HG02981 (cell line): ENCODE data around the gene HMGB1.
"Not testable (repeated sequence)": the region's sequence is repeated elsewhere in the genome, so short reads cannot be mapped to it uniquely, and the experiment has no call there.

Source experiments
- ATAC-seq: cut with Tn5 transposase; IDR thresholded peaks from one replicate; pipeline ENCODE4 v1.9.1; 2021; ENCODE audit warnings: mild to moderate bottlenecking, moderate library complexity; ENCODE audit not compliant: unreplicated experiment

Gene HMGB1

GRCh38 chr13:30466841-30467252 is 1.1 kb upstream of the HMGB1 start:
- ATAC-seq = no peak

- ATAC-seq = no peak
Measured at GRCh38 chr13:30466358-30466714, 600 bp upstream of the HMGB1 start.

- no peak for ATAC-seq
Measured at GRCh38 chr13:30465343-30465592, 468 bp downstream of the HMGB1 start.

GRCh38 chr13:30464496-30465342 is 1.0 kb downstream of the HMGB1 start:
- ATAC-seq = peak; percentile 27

GRCh38 chr13:30463787-30464495 is 1.8 kb downstream of the HMGB1 start:
- ATAC-seq = peak; percentile 34

GRCh38 chr13:30461279-30462066 is 4.3 kb downstream of the HMGB1 start:
- ATAC-seq = not testable (repeated sequence)

- no peak for ATAC-seq
Measured at GRCh38 chr13:30457306-30457891, 8.3 kb downstream of the HMGB1 start.

- ATAC-seq = no peak
Measured at GRCh38 chr13:30456290-30456689, 9.4 kb downstream of the HMGB1 start.

GRCh38 chr13:30454991-30455390 is 10.7 kb downstream of the HMGB1 start:
- no peak for ATAC-seq

GRCh38 chr13:30453727-30454126 is 12.0 kb downstream of the HMGB1 start:
- ATAC-seq = no peak

GRCh38 chr13:30451476-30451875 is 14.3 kb downstream of the HMGB1 start:
- ATAC-seq = not testable (repeated sequence)

GRCh38 chr13:30450066-30450465 is 15.7 kb downstream of the HMGB1 start:
- no peak for ATAC-seq

- no peak for ATAC-seq
Measured at GRCh38 chr13:30448441-30448840, 17.3 kb downstream of the HMGB1 start.

GRCh38 chr13:30446126-30446500 is 19.6 kb downstream of the HMGB1 start:
- ATAC-seq = no peak

GRCh38 chr13:30443957-30444404 is 21.8 kb downstream of the HMGB1 start:
- ATAC-seq = peak; percentile 39

GRCh38 chr13:30443491-30443890 is 22.2 kb downstream of the HMGB1 start:
- not testable (repeated sequence) for ATAC-seq

GRCh38 chr13:30442926-30443325 is 22.8 kb downstream of the HMGB1 start:
- no peak for ATAC-seq

GRCh38 chr13:30440910-30441703 is 24.6 kb downstream of the HMGB1 start:
- ATAC-seq = peak; percentile 38

- ATAC-seq = no peak
Measured at GRCh38 chr13:30438286-30438685, 27.4 kb downstream of the HMGB1 start.

- no peak for ATAC-seq
Measured at GRCh38 chr13:30437177-30437576, 28.6 kb downstream of the HMGB1 start.
